IMR-90 (cell line): ENCODE measurements around the gene FLOT2. TPM values are rescaled to one million over a fixed set of nuclear protein-coding genes. Genes with fewer than 3 reads are reported as not detected.

Experiments
- ATAC-seq: fragments of 200-7000 bp; cut with Tn5 transposase; 2 replicates; pipeline ENCODE4 v1.9.1; 2020; ENCODE audit warnings: low read depth, mild to moderate bottlenecking, moderate library complexity
- BruUV-seq: library from RNA; stranded (reverse); fragments of 400-500 nt; replicated peaks from 2 replicates; lab custom pipeline; 2021; lab: Mats Ljungman, UMichigan
- CTCF ChIA-PET: fragments of 300-600 bp; formaldehyde crosslinking; extraction: SDS; loops from one replicate; lab custom pipeline; 2021; ENCODE audit warnings: antibody characterized with exemption; lab: Yijun Ruan, JAX
- POLR2A ChIA-PET: fragments of 300-600 bp; sonication (Branson Sonifier 250); formaldehyde crosslinking; loops from one replicate; lab custom pipeline; 2022; ENCODE audit warnings: antibody characterized with exemption; ENCODE audit not compliant: unreplicated experiment; lab: Charles Lee
- DNase-seq: peaks from one replicate; pipeline ENCODE4 v3.0.0; 2013
- H2AFZ ChIP-seq: replicated peaks from 2 replicates; pipeline ENCODE3; 2013; ENCODE audit warnings: low read length, mild to moderate bottlenecking; ENCODE audit not compliant: poor library complexity
- H2AK5ac ChIP-seq: 2 replicates; pipeline ENCODE4 v1.6.1; 2013; ENCODE audit warnings: low read depth, low read length, inconsistent platforms
- H2AK9ac ChIP-seq: replicated peaks from 2 replicates; pipeline ENCODE3; 2013; ENCODE audit warnings: mild to moderate bottlenecking, low read depth, low read length, moderate library complexity; ENCODE audit not compliant: poor library complexity
- H2BK120ac ChIP-seq: 2 replicates; pipeline ENCODE4 v1.6.1; 2013; ENCODE audit warnings: low read depth, low read length, inconsistent platforms
- H2BK15ac ChIP-seq: 3 replicates; pipeline ENCODE4 v1.6.1; 2013; ENCODE audit warnings: low read depth, low read length, inconsistent platforms
- H2BK20ac ChIP-seq: 2 replicates; pipeline ENCODE4 v1.6.1; 2013; ENCODE audit warnings: low read depth, mild to moderate bottlenecking, inconsistent platforms, low read length, moderate library complexity
- H2BK5ac ChIP-seq: 2 replicates; pipeline ENCODE4 v1.6.1; 2013; ENCODE audit warnings: mild to moderate bottlenecking, low read depth, low read length, inconsistent platforms; ENCODE audit not compliant: poor library complexity, severe bottlenecking
- H3K14ac ChIP-seq: replicated peaks from 2 replicates; pipeline ENCODE4 v1.6.1; 2013; ENCODE audit warnings: low read depth, low read length, inconsistent platforms
- H3K18ac ChIP-seq: 2 replicates; pipeline ENCODE4 v1.6.1; 2013; ENCODE audit warnings: low read depth, low read length, control low read depth
- H3K23ac ChIP-seq: 2 replicates; pipeline ENCODE4 v1.6.1; 2013; ENCODE audit warnings: low read depth, low read length, inconsistent platforms
- H3K27ac ChIP-seq: 2 replicates; pipeline ENCODE4 v1.5.1; 2013; ENCODE audit warnings: mild to moderate bottlenecking, control low read depth, low read length; ENCODE audit not compliant: insufficient read depth
- H3K27me3 ChIP-seq: 2 replicates; pipeline ENCODE4 v1.6.1; 2013; ENCODE audit warnings: low read length; ENCODE audit not compliant: control insufficient read depth, insufficient read depth
- H3K36me3 ChIP-seq: 2 replicates; pipeline ENCODE4 v1.6.1; 2013; ENCODE audit warnings: low read length, mixed read lengths; ENCODE audit not compliant: control insufficient read depth, insufficient read depth
- H3K4ac ChIP-seq: 2 replicates; pipeline ENCODE4 v1.6.1; 2013; ENCODE audit warnings: low read depth, low read length, inconsistent platforms
- H3K4me1 ChIP-seq: 2 replicates; pipeline ENCODE4 v1.6.1; 2013; ENCODE audit warnings: low read length, mixed read lengths; ENCODE audit not compliant: control insufficient read depth, insufficient read depth
- H3K4me2 ChIP-seq: 2 replicates; pipeline ENCODE4 v1.6.1; 2013; ENCODE audit warnings: low read depth, mild to moderate bottlenecking, control low read depth, low read length, moderate library complexity
- H3K4me3 ChIP-seq: 2 replicates; pipeline ENCODE4 v1.5.1; 2013; ENCODE audit warnings: low read depth, mild to moderate bottlenecking, control low read depth, low read length, moderate library complexity; ENCODE audit not compliant: insufficient read depth
- H3K56ac ChIP-seq: 2 replicates; pipeline ENCODE4 v1.6.1; 2013; ENCODE audit warnings: low read length, inconsistent platforms; ENCODE audit not compliant: insufficient read depth; ENCODE audit errors: extremely low read depth
- H3K79me1 ChIP-seq, 2 experiments: 2 replicates each; pipeline ENCODE4 v1.6.1; 2013; ENCODE audit warnings: low read length in 2 of 2, inconsistent platforms in 1 of 2, low read depth in 1 of 2
- H3K9ac ChIP-seq: 2 replicates; pipeline ENCODE4 v1.6.1; 2013; ENCODE audit warnings: low read depth, low read length, control low read depth
- H3K9me1 ChIP-seq: 2 replicates; pipeline ENCODE4 v1.6.1; 2013; ENCODE audit warnings: low read length, inconsistent platforms; ENCODE audit not compliant: insufficient read depth
- H3K9me3 ChIP-seq: 2 replicates; pipeline ENCODE4 v1.6.1; 2013; ENCODE audit warnings: low read length; ENCODE audit not compliant: control insufficient read depth, insufficient read depth
- H4K20me1 ChIP-seq: 2 replicates; pipeline ENCODE4 v1.6.1; 2013; ENCODE audit warnings: low read length, inconsistent platforms; ENCODE audit not compliant: insufficient read depth
- H4K5ac ChIP-seq: 2 replicates; pipeline ENCODE4 v1.6.1; 2013; ENCODE audit warnings: mild to moderate bottlenecking, low read depth, low read length, control low read depth
- H4K8ac ChIP-seq, 2 experiments: 2 replicates each; pipeline ENCODE4 v1.6.1; 2013; ENCODE audit warnings: low read depth in 2 of 2, low read length in 2 of 2, control low read depth in 1 of 2, inconsistent platforms in 1 of 2
- H4K91ac ChIP-seq: 2 replicates; pipeline ENCODE4 v1.6.1; 2013; ENCODE audit warnings: low read depth, low read length, inconsistent platforms; ENCODE audit not compliant: insufficient read depth
- CEBPB ChIP-seq: IDR thresholded peaks from 2 replicates; pipeline ENCODE4 v1.6.1; 2012; ENCODE audit warnings: low read depth, low read length, improper control_type of control experiment
- ELK1 ChIP-seq: fragments of 150-350 bp; IDR thresholded peaks from 2 replicates; pipeline ENCODE4 v1.6.1; 2016; ENCODE audit warnings: low read depth, mild to moderate bottlenecking, low read length, moderate library complexity, borderline replicate concordance
- MAFK ChIP-seq: IDR thresholded peaks from 2 replicates; pipeline ENCODE4 v1.6.1; 2012; ENCODE audit warnings: low read depth, low read length, improper control_type of control experiment
- MAZ ChIP-seq: IDR thresholded peaks from 2 replicates; pipeline ENCODE4 v1.6.1; 2012; ENCODE audit warnings: low read depth, mild to moderate bottlenecking, low read length, improper control_type of control experiment, moderate library complexity, borderline replicate concordance
- MXI1 ChIP-seq: IDR thresholded peaks from 2 replicates; pipeline ENCODE4 v1.6.1; 2012; ENCODE audit warnings: low read depth, mild to moderate bottlenecking, low read length, moderate library complexity, borderline replicate concordance
- NFE2L2 ChIP-seq: fragments of 150-350 bp; IDR thresholded peaks from 2 replicates; pipeline ENCODE4 v1.6.1; 2016; ENCODE audit warnings: low read depth, mild to moderate bottlenecking, low read length
- RCOR1 ChIP-seq: IDR thresholded peaks from 2 replicates; pipeline ENCODE4 v1.6.1; 2012; ENCODE audit warnings: mild to moderate bottlenecking, low read length, improper control_type of control experiment; ENCODE audit not compliant: insufficient replicate concordance
- SMC3 ChIP-seq: fragments of 150-350 bp; IDR thresholded peaks from 2 replicates; pipeline ENCODE4 v1.6.1; 2016; ENCODE audit warnings: low read depth, mild to moderate bottlenecking, antibody characterized with exemption, low read length, moderate library complexity
- USF2 ChIP-seq: fragments of 150-350 bp; IDR thresholded peaks from 2 replicates; pipeline ENCODE4 v1.6.1; 2017; ENCODE audit warnings: mild to moderate bottlenecking, antibody characterized with exemption, low read length, low read depth
- WGBS, 2 experiments: methylation state at CpG; one replicate each; pipeline versions ENCODE4 v1.1.5 to v1.1.7; 2013; ENCODE audit warnings: missing lambda C conversion rate in 2 of 2; ENCODE audit not compliant: insufficient read length in 1 of 2; ENCODE audit errors: extremely low coverage in 2 of 2; 5-methylcytosine and 5-hydroxymethylcytosine counted together
- dilution Hi-C: fragments of 300-500 bp; cut with HindIII; formaldehyde crosslinking; loops from one replicate; pipeline ENCODE4 v1.14.3; 2018; ENCODE audit warnings: low sequenced_read_pairs; ENCODE audit not compliant: unreplicated experiment
- in situ Hi-C: fragments of 300-500 bp; cut with MboI; formaldehyde crosslinking; loops from 3 replicates; pipeline ENCODE4 v1.14.3; 2019; ENCODE audit warnings: low sequenced_read_pairs, inconsistent platforms, mixed read lengths
- intact Hi-C: fragments of 100-400 bp; cut with micrococcal nuclease; formaldehyde crosslinking; loops from 2 replicates; pipeline ENCODE4 v1.10.0; 2022
- polyA plus RNA-seq, 3 experiments: library from polyadenylated mRNA; depleted of rRNA; stranded (reverse); fragments of >200 nt; gene quantifications; 2 replicates each; pipeline ENCODE4 v1.2.3, GENCODE V29; 2012; ENCODE audit warnings: low replicate concordance in 1 of 3
- total RNA-seq: library from RNA; depleted of rRNA; stranded (reverse); fragments of >200 nt; gene quantifications from 2 replicates; pipeline ENCODE4 v1.2.3, GENCODE V29; 2012
- TF ChIP-seq, protein P1 (sequence below): conservative IDR thresholded peaks from 2 replicates; pipeline ENCODE4 v1.5.1; 2012; ENCODE audit warnings: mild to moderate bottlenecking, low read depth, low read length, improper control_type of control experiment

Gene FLOT2
- total and polyA plus RNA-seq, 2 of the 4 experiments (the other 2 are of a cell fraction): 19.7 to 67.9 TPM

- TF ChIP-seq MXI1: no peak
Measured at GRCh38 chr17:28865946-28866752, 31.4 kb downstream of the FLOT2 start (continued).

- 95% methylated on average over 4 of the region's 11 CpGs; no CpG with 5 or more reads in 1 of the 2 experiments for WGBS, 2 experiments
Measured at GRCh38 chr17:28864991-28865849, 32.3 kb downstream of the FLOT2 start.

More at GRCh38 chr17:28864991-28865849, 32.3 kb downstream of the FLOT2 start:
- dilution Hi-C loops (no loop called here), intact Hi-C loops (no loop called here), in situ Hi-C loops (no loop called here)
- Histone ChIP-seq H2BK20ac (no peak overlapping the region), H3K79me1 (no peaks in the 10 kb centered on the region), H4K5ac (no peak overlapping the region), H3K4me3 (no peak overlapping the region), H3K27me3 (0 out of 2 replicates have a peak, but pooled peaks cover 2% of the 10 kb centered on the region), H2AK9ac (peak overlapping the region; percentile 42), H3K18ac (no peak overlapping the region), H3K4me1 (no peaks in the 10 kb centered on the region), H2BK120ac (no peak overlapping the region), H3K14ac (no peak overlapping the region), H3K4me2 (no peak overlapping the region), H3K23ac (no peak overlapping the region), H3K36me3 (peaks cover 6% of the 10 kb centered on the region), H3K56ac (no peak overlapping the region), H3K4ac (no peak overlapping the region), H3K9ac (no peak overlapping the region), H2AK5ac (no peak overlapping the region), H3K9me3 (no peaks in the 10 kb centered on the region), H3K27ac (no peak overlapping the region), H2BK15ac (no peak overlapping the region), H4K8ac (no peak overlapping the region), H2AFZ (no peak overlapping the region), H4K91ac (no peak overlapping the region), H2BK5ac (no peak overlapping the region), H4K20me1 (no peaks in the 10 kb centered on the region), H3K9me1 (no peaks in the 10 kb centered on the region)
- ChIA-PET POLR2A (no interaction called here), CTCF (no interaction called here)
- ATAC-seq (no peak), DNase-seq (no peak)
- no TSS peak for BruUV-seq
- TF ChIP-seq MAZ (no peak), NFE2L2 (no peak), SMC3 (no peak), RCOR1 (no peak), MAFK (no peak), ELK1 (no peak), CEBPB (no peak), USF2 (no peak)
- TF ChIP-seq, protein P1, sequence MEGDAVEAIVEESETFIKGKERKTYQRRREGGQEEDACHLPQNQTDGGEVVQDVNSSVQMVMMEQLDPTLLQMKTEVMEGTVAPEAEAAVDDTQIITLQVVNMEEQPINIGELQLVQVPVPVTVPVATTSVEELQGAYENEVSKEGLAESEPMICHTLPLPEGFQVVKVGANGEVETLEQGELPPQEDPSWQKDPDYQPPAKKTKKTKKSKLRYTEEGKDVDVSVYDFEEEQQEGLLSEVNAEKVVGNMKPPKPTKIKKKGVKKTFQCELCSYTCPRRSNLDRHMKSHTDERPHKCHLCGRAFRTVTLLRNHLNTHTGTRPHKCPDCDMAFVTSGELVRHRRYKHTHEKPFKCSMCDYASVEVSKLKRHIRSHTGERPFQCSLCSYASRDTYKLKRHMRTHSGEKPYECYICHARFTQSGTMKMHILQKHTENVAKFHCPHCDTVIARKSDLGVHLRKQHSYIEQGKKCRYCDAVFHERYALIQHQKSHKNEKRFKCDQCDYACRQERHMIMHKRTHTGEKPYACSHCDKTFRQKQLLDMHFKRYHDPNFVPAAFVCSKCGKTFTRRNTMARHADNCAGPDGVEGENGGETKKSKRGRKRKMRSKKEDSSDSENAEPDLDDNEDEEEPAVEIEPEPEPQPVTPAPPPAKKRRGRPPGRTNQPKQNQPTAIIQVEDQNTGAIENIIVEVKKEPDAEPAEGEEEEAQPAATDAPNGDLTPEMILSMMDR: no peak
